Measurements from ENCODE around the gene C20orf141.
"Not testable (repeated sequence)": the region's sequence is repeated elsewhere in the genome, so short reads cannot be mapped to it uniquely, and the experiment has no call there.

The C20orf141 gene

GRCh38 chr20:2814587-2815051 is at the start of gene C20orf141:
TSS of gene C20orf141 (plus strand) at chr20:2814987. CDS start at chr20:2815185, 198 bp downstream.
- DNase-seq (ENCODE audit: low spot score): peak; percentile 95

DNA sequence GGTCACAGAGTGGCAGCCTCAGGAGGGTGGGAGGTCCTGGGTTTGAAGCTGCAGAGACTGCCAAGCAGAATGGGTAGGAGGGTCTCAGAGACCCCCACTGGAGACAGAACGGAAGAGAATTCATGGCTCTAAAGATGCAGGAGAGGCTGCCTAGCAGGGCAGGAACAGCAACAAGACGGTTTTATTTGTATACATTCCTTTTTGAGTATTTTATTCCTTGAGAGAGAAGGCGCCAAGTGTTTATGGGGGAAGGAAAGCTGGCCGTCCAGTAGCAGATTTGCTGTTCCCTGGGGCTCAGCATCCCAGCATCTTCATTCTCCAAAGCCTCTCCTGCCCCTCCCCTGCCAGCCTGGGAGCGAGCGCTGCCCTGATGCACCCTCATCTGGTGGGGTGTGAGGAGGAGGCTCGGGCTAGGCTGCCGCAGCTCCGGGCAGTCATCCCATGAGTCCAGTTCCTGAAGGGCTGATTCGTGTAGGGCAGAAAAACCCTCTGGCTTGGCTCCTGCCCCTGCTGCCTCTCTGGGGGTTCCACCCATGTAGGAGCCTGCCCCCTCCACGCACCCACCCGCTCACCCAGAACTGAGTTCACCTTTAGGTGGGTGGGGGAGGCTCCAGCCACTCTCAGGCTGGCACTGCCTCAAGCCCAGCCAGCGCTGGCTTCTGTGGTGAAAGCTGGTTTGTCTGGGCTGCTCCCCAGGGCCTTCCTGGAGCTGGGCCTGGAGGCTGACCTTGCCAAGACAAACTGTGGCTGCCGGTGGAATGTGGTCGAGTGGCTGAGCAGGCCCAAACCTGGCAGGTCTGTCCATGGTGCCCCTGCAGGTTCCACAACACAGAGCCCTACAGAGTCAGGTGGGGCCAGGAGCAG is 46.8 kb upstream of the C20orf141 start:
- peak; percentile 84 for DNase-seq (ENCODE audit: low spot score)

GRCh38 chr20:2768632-2769015 is 46.2 kb upstream of the C20orf141 start:
- DNase-seq (ENCODE audit: low spot score): no peak

DNA sequence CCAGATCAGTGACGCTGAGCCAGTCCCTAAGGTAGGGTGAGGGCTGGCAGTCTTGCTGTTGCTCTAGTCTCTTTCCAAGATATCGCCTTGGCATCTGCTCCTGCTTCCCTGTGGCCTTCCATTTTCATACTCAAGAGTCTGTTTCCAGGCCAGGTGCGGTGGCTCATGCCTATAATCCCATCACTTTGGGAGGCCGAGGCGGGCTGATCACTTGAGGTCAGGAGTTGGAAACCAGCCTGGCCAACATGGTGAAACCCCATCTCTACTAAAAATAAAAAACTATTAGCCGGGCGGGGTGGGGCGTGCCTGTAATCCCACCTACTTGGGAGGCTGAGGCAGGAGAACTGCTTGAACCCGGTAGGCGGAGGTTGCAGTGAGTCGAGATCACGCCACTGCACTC is 44.7 kb upstream of the C20orf141 start:
- not testable (repeated sequence) for DNase-seq (ENCODE audit: low spot score)

- peak; percentile 2 for DNase-seq (ENCODE audit: low spot score)
Observed at GRCh38 chr20:2771631-2772080, 43.1 kb upstream of the C20orf141 start.

DNA sequence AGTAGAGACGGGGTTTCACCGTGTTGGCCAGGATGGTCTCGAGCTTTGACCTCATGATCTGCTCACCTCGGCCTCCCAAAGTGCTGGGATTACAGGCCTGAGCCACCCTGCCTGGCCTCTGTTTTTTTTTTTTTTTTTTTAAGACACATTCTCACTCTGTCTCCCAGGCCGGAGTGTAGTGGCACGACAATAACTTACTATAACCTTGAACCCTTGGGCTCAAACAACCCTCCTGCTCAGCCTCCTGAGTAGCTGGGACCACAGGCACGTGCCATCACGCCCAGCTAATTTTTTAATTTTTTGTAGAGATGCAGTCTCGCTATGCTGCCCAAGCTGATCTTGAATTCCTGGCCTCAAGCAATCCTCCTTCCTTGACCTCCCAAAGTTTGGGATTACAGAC is 41.0 kb upstream of the C20orf141 start:
- DNase-seq (ENCODE audit: low spot score): no peak

DNA sequence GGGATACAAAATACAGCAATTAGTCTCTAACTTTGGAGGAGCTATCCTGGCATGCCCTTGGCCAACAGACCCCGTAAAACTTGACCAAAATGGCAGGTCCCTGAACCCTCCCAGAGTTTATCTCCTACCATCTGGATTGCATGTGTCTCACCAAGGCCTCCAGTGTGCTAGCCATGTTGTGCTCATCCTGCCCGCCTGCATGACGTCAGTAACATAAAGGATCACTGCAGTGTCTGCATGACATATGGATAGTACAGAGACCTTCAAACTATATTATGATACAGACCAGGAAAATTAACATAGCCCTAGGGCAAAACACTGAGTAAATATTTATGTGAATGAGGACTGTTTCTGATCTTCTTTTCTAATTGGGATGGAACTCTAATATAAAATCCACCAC is 39.6 kb upstream of the C20orf141 start:
- DNase-seq (ENCODE audit: low spot score): no peak

GRCh38 chr20:2778602-2779321 is 36.0 kb upstream of the C20orf141 start:
- DNase-seq (ENCODE audit: low spot score): no peak

GRCh38 chr20:2780948-2781347 is 33.8 kb upstream of the C20orf141 start:
- DNase-seq (ENCODE audit: low spot score): no peak

GRCh38 chr20:2783908-2784566 is 30.8 kb upstream of the C20orf141 start:
- DNase-seq (ENCODE audit: low spot score): no peak

- no peak for DNase-seq (ENCODE audit: low spot score)
Observed at GRCh38 chr20:2793471-2793870, 21.3 kb upstream of the C20orf141 start.

GRCh38 chr20:2794202-2794748 is 20.5 kb upstream of the C20orf141 start:
- DNase-seq (ENCODE audit: low spot score): no peak

DNA sequence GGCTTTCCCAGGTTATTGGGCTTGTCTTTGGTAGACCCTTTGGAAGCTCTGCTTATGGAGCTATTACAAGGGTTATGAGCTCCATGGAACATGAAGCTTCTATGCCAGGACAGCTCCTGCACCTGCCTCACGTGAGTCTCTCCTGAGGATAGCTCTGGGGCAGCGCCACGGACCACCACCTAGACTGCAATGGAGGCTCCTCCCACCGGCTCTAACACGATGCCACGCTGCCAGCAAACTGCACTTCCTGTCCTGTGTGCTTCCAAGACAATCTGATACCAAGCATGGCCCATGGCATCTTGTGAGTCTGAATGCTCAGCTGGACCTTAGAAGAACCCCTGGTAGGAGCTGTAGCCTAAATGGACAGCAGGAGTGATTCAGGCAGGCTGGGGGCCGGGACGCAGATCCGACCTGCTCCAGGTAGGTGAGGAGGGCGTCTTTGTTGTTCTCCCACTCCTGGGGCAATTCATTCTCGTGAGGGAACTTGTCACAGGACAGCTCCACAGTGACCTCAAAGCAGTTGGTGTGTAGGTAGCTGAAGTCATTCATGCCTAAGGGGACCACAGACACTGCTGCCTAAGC is 19.8 kb upstream of the C20orf141 start:
- no peak for DNase-seq (ENCODE audit: low spot score)

DNA sequence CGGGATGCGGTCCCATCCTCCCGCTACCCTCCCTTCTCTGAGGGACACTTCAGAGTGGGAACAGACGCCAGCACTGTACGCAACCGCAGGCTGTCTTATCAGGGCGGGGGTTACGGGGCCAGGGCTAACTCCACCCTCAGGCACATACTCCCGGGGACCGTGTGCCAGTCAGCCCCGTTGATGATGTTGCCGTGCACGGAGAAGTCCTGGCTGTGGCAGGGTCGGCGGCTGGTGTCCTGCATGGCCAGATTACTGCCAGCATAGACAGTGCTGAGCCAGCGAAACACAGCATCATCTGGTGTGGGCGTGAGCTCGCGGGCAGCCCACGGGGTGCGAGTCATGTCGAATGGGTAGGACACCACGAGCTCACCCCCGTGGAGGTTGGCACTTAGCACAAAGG is 19.3 kb upstream of the C20orf141 start:
- no peak for DNase-seq (ENCODE audit: low spot score)

DNA sequence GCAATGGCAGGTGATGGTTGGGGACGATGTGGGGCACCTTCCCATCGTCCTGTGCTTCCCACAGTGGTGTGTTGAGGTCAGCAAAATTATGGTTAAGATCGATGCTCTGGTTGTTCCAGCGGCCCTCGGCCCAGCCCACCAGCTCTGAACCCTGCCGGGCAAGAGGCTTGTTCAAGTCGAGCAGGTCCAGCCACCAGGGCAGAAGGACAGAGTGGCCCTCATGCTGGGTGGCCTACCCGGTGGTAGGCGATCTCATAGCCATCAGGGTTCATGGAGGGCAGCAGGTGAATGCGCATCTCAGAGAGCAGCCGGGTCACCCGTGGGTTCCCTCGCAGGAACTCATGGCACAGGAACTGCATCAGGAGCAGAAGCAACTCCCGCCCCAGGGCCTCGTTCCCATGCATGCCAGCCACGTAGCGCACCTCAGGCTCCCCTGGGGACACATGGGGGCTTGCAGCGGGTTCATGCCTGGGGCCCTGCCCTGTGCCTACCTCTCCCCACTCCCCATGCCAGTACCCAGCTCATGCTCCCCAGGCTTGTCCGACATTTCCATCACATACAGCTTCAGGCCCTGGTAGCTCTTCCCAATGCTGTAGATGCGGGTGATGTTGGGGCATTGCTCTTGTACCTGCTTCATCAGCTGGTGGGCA is 18.7 kb upstream of the C20orf141 start:
- DNase-seq (ENCODE audit: low spot score): no peak

DNA sequence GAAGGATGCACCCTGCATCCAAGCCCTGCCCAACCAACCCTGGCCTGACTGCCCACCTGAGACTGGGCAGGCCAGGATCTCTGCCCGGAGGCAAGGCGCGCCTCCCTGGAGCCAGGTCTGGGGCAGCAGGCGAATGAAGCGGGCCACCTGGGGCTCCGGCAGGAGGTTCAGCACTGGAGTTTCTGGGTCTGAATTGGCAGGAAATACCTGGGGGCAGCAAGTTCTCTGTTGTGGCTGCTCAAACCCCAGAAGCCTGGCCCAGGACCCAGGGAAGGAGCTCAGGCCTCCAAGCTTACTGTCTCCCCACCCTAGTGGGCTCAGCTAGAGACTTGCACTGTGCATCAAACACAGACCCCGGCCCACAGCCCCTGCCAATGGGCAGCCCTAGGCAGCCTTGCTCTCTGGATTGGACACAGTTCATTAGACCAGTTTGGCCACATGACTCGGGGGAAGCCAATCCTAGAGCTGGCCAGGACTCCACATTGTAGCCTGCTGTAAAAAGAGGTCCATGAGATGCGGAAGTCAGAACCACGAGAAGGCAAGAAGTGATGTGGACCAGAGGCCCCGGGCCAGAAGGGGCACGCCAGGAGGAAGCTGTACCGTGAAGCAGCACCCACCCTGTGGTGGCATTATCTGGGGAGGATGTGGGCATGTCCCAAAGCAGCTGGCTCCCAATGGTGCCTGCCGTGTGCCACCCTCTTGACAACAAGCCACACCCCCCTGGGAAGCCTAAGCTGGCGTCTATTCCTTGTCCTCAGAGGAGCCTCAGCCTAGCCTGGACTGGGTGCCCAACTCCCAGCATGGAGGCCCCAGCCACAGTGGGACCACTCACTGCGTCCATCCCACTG is 17.4 kb upstream of the C20orf141 start:
- no peak for DNase-seq (ENCODE audit: low spot score)

DNA sequence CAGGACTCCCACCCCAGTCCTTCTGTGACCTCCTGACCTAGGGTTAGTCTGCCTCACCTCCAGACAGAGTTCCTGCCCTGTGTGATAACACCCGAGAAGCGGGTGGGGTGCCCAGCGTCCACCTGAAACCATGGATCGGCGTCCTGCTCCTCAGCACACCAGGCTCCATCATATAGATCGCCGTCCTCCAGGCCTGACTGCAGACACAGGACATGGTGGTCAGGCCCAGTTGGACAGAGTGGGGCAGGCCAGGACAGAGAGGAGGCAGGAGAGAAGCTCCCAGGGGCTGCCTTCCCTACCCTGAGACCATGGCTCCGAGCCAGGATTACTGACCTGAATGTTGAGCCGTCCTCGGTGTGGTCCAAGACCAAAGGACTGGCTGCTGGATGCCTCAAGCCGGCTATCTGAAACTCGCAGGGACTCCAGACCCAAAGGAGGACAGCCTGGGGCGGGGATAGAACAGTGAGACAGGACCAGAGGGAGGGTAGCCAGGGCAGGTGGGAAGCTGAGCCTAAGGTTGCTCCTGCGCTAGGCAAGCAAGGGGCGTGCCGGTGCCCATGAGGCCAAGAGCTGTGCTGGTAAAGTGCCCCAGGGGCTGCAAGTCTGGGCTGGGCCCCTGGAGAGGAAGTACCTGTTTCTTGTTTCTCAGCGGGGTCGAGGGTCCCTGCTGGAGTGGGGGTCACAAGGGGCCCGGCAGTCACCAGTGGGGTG is 16.5 kb upstream of the C20orf141 start:
- DNase-seq (ENCODE audit: low spot score): no peak

DNA sequence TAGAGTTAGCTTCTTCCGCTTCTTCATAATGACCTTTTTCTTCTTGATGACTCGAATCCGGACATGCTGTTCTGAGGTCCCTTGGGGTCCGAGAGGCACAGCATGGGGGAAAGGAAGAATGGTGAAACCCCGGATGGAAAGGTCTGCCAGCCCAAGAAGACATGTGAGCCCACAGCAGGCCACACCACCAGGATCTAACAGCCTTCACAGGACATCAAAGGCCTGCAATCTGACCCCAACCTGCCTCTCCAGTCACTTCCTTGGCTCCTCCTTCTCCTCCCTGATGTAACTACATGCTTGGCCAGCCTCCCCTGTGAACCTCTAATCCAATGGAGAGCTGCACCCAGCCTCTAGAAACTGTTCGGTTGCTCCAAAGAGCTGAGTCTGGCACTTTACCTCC is 16.0 kb upstream of the C20orf141 start:
- DNase-seq (ENCODE audit: low spot score): no peak

GRCh38 chr20:2799271-2799670 is 15.5 kb upstream of the C20orf141 start:
- DNase-seq (ENCODE audit: low spot score): no peak

All from GM03348 (cell line).